GM12878 (cell line): ENCODE data around the gene PRODH. TPM values are rescaled to one million over a fixed set of nuclear protein-coding genes. Genes with fewer than 3 reads are reported as not detected.
"Not testable (repeated sequence)": the region's sequence is repeated elsewhere in the genome, so short reads cannot be mapped to it uniquely, and the experiment has no call there.

Source experiments
- ATAC-seq: fragments of 200-7000 bp; cut with Tn5 transposase; 3 replicates; pipeline ENCODE4 v1.9.1; 2020; ENCODE audit warnings: mild to moderate bottlenecking, moderate library complexity
- BruUV-seq: library from RNA; stranded (reverse); fragments of 400-500 nt; replicated peaks from 2 replicates; lab custom pipeline; 2021; lab: Mats Ljungman, UMichigan
- CTCF ChIA-PET: fragments of 300-600 bp; sonication (Branson Sonifier 250); formaldehyde crosslinking; extraction: SDS; loops from one replicate; lab custom pipeline; 2021; ENCODE audit warnings: inconsistent platforms; lab: Yijun Ruan, JAX
- POLR2A ChIA-PET: fragments of 350-600 bp; formaldehyde crosslinking; extraction: SDS; loops from one replicate; lab custom pipeline; 2021; ENCODE audit warnings: inconsistent platforms; lab: Charles Lee
- RAD21 ChIA-PET: fragments of 300-600 bp; sonication (Branson Sonifier 250); formaldehyde crosslinking; loops from one replicate; lab custom pipeline; 2023; ENCODE audit warnings: antibody characterized with exemption; ENCODE audit not compliant: unreplicated experiment; lab: Charles Lee
- SMC1A ChIA-PET: fragments of 300-600 bp; sonication (Branson Sonifier 250); formaldehyde crosslinking; loops from one replicate; lab custom pipeline; 2023; ENCODE audit not compliant: unreplicated experiment, uncharacterized antibody; lab: Charles Lee
- DNase-seq: peaks from one replicate; pipeline ENCODE4 v3.0.0-alpha.2; 2011; ENCODE audit warnings: low read depth, low spot score
- FAIRE-seq: peaks from 3 replicates; lab custom pipeline; 2011; peaks lifted over from hg19 to GRCh38; lab: Jason Lieb, UNC
- H2AFZ ChIP-seq: 2 replicates; pipeline ENCODE4 v1.6.0; 2011; ENCODE audit warnings: low read depth, low read length, control low read depth; ENCODE audit not compliant: control insufficient read depth
- H3K27ac ChIP-seq: 2 replicates; pipeline ENCODE4 v1.5.1; 2011; ENCODE audit warnings: control low read depth; ENCODE audit not compliant: control insufficient read depth, insufficient read depth
- H3K27me3 ChIP-seq, 2 experiments: replicated peaks in 1 of 2; 2 replicates each; pipeline versions ENCODE4 v1.6.0 to v1.6.1; 2011; ENCODE audit warnings: low read length in 1 of 2; ENCODE audit not compliant: control insufficient read depth in 2 of 2, insufficient read depth in 2 of 2
- H3K36me3 ChIP-seq, 2 experiments: 2 replicates each; pipeline ENCODE4 v1.5.1; 2011; ENCODE audit warnings: low read length in 1 of 2; ENCODE audit not compliant: control insufficient read depth in 2 of 2, insufficient read depth in 2 of 2
- H3K4me1 ChIP-seq: 2 replicates; pipeline ENCODE4 v1.6.1; 2011; ENCODE audit warnings: mild to moderate bottlenecking, low read length, moderate library complexity, mixed read lengths; ENCODE audit not compliant: control insufficient read depth, insufficient read depth
- H3K4me2 ChIP-seq: 2 replicates; pipeline ENCODE4 v1.6.0; 2011; ENCODE audit warnings: control low read depth; ENCODE audit not compliant: control insufficient read depth, insufficient read depth
- H3K4me3 ChIP-seq: fragments of 200-600 bp; sonication (generic); 2 replicates; pipeline ENCODE4 v1.5.1; 2016
- H3K79me2 ChIP-seq: 2 replicates; pipeline ENCODE4 v1.6.0; 2011; ENCODE audit warnings: low read length; ENCODE audit not compliant: control insufficient read depth, insufficient read depth
- H3K9ac ChIP-seq: 2 replicates; pipeline ENCODE4 v1.8.0; 2011; ENCODE audit warnings: low read length, control low read depth, mixed read lengths; ENCODE audit not compliant: control insufficient read depth, insufficient read depth
- H3K9me3 ChIP-seq: replicated peaks from 3 replicates; pipeline ENCODE4 v1.5.1; 2011; ENCODE audit warnings: mild to moderate bottlenecking, low read length; ENCODE audit not compliant: control insufficient read depth, insufficient read depth
- H4K20me1 ChIP-seq: 2 replicates; pipeline ENCODE4 v1.6.0; 2011; ENCODE audit not compliant: control insufficient read depth, insufficient read depth
- WGBS: methylation state at CpG from one replicate; pipeline ENCODE4 v1.1.6; 2016; ENCODE audit warnings: low lambda C conversion rate; ENCODE audit not compliant: insufficient replicate concordance, insufficient coverage; ENCODE audit errors: missing lambda C conversion rate; 5-methylcytosine and 5-hydroxymethylcytosine counted together
- in situ Hi-C: fragments of 300-500 bp; cut with MboI; formaldehyde crosslinking; loops from 9 replicates; pipeline ENCODE4 v1.14.3; 2018; ENCODE audit warnings: mixed read lengths
- intact Hi-C: fragments of 100-400 bp; cut with micrococcal nuclease; formaldehyde crosslinking; loops from one replicate; pipeline ENCODE4 v1.14.2; 2022; ENCODE audit not compliant: unreplicated experiment
- polyA plus RNA-seq, 11 experiments: library from polyadenylated mRNA; depleted of rRNA in 4 of 11; unstranded in 6 of 11; stranded (reverse) in 5 of 11; fragments of >200 nt; fragmentation: Nextera tagmentation in 4 of 11; fragmentation: Illumina TruSeq in 1 of 11; extraction: Ambion mirVana in 4 of 11; extraction: Trizol in 1 of 11; gene quantifications; 1 replicate in 1 of 11; 2 replicates in 10 of 11; pipeline versions ENCODE4 v1.2.1 to v1.2.3, GENCODE V29; 2011 to 2016; ENCODE audit warnings: inconsistent platforms in 2 of 11, missing spikeins in 2 of 11, low read depth in 1 of 11
- total RNA-seq, 4 experiments: library from RNA; depleted of rRNA in 3 of 4; stranded (reverse); fragments of >200 nt in 3 of 4; fragmentation: Illumina TruSeq in 1 of 4; extraction: Trizol in 1 of 4; gene quantifications; 2 replicates each; pipeline versions ENCODE4 v1.2.1 to v1.2.3, GENCODE V29; 2013 to 2021

PRODH gene
- total and polyA plus RNA-seq, 10 of the 15 experiments (the other 5 are each of a cell fraction or from before 2014, with no cell fraction given), result 0.03 to 0.10 (median 0.07) TPM; not detected in 6

DNA sequence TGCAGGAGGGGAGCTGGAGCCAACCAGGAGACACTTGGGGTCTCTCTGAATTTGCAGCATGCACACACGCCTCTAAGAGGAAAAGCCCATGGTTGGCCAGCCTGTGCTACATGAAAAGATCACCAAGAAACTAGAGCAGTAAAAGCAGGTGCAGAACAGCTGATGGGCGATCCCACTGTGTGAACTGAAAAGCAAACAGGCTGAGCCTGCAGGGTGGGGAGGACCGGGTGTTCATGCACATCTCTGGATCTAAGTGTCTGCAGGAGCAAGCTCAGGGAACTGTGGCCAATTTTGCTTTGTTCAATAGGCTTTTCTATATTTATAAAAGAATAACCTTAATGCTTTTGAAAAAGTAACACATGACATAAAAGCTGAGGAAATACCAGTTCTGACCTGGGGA, 18.3 kb downstream of the PRODH start:
- H4K20me1 ChIP-seq, RAD21 ChIA-PET, intact Hi-C loops, SMC1A ChIA-PET, in situ Hi-C loops, BruUV-seq, ATAC-seq, H3K4me2 ChIP-seq, FAIRE-seq, DNase-seq, H3K27ac ChIP-seq, POLR2A ChIA-PET, H3K36me3 ChIP-seq, H3K79me2 ChIP-seq, H2AFZ ChIP-seq, CTCF ChIA-PET, H3K27me3 ChIP-seq, H3K9ac ChIP-seq, H3K4me3 ChIP-seq, H3K9me3 ChIP-seq, H3K4me1 ChIP-seq: not testable (repeated sequence)
- 11% methylated on average over 1 of the region's 3 CpGs for WGBS

DNA sequence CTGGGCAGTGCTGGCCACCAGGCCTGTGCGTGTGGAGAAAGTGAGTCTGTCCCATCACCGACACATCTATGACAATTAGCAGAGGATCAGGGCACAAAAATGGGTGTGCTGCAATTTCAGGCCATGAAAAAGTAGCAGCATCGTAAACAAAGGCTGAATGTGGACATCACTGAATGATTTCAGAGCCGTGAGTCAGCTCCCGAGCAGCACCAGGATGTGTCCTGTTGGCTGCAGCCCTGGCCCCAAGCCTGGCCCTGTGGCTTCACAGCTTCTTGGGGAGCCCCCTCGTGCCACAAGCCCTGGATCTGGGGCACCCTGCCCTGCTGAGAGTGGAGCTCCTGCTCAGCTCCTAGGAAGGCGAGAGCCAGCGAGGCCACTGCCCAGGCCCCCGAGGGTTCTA, 20.5 kb downstream of the PRODH start:
- H3K4me3 ChIP-seq, SMC1A ChIA-PET, FAIRE-seq, H4K20me1 ChIP-seq, POLR2A ChIA-PET, ATAC-seq, BruUV-seq, H3K9me3 ChIP-seq, RAD21 ChIA-PET, in situ Hi-C loops, intact Hi-C loops, CTCF ChIA-PET, H3K4me2 ChIP-seq, H3K27ac ChIP-seq, DNase-seq, H3K36me3 ChIP-seq, H3K27me3 ChIP-seq, H3K79me2 ChIP-seq, H3K9ac ChIP-seq, H2AFZ ChIP-seq, H3K4me1 ChIP-seq: not testable (repeated sequence)
- WGBS, result no CpG with 5 or more reads among the region's 9 CpGs

DNA sequence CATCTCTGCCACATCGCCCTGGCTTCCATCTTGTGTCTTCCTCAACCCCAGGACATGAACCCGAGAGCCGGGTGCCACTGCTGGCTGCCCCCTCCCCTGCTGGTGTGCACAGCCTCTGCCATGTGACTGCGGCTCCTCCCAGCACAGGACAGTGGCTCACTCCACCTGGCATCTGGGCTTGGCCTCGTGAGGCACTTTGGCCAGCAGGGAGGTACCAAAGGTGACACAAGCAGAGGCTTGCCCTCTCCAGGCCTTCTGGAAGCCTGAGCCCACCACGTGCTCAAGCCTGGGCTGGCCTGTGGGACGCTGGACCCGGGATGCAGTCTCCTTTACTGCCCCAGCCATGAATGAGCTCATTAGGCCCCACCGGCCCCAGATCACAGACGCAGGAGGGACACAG, 21.5 kb downstream of the PRODH start:
- H3K4me2 ChIP-seq, RAD21 ChIA-PET: not testable (repeated sequence)

DNA sequence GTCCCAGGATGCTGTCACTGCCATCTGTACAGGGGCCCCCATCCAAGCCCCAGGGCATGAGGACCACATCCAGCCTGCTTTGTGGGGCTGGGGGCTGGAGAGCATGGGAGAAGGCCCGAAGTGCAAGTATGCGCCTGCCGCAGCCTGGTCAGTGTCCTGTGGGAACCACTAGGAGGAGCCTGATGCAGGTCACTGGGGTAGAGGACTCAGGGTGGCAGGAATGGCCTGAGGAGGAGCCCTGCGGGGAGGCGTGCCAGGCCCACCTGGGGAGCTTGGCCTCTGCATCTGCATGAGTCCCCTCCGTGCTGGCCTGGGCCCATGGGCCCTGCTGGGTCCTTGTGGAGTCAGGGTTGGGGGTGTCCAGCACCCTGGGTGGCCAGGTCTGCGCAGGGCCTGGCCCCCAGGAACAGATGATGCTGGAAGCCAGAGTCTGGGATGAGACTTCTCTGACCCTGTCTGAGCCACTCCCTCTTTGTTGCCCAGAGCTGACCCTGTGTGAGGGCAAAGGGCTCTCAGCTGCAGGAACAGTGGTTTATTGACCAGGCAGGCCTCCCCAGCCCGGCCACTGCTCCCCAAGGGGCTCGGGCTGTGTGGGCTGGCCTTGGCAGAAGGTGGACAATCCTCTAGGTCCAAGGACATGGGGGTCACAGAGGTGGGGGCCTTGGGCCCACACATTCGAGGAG, 23.7 kb downstream of the PRODH start:
- H3K4me1 ChIP-seq, H3K27ac ChIP-seq, POLR2A ChIA-PET, H3K9ac ChIP-seq, RAD21 ChIA-PET, CTCF ChIA-PET, intact Hi-C loops, H3K36me3 ChIP-seq, SMC1A ChIA-PET, in situ Hi-C loops, DNase-seq, H3K4me3 ChIP-seq, H2AFZ ChIP-seq, FAIRE-seq, H3K27me3 ChIP-seq, H4K20me1 ChIP-seq, H3K9me3 ChIP-seq, H3K4me2 ChIP-seq, H3K79me2 ChIP-seq, BruUV-seq, ATAC-seq: not testable (repeated sequence)
- no CpG with 5 or more reads among the region's 10 CpGs for WGBS

More for the DNA sequence above, 21.5 kb downstream of the PRODH start:
- H3K9ac ChIP-seq, intact Hi-C loops, POLR2A ChIA-PET, H3K9me3 ChIP-seq, FAIRE-seq, BruUV-seq, SMC1A ChIA-PET, H4K20me1 ChIP-seq, CTCF ChIA-PET, H2AFZ ChIP-seq, H3K27ac ChIP-seq, H3K4me3 ChIP-seq, H3K79me2 ChIP-seq, H3K27me3 ChIP-seq, H3K36me3 ChIP-seq, DNase-seq, H3K4me1 ChIP-seq, in situ Hi-C loops, ATAC-seq: not testable (repeated sequence)
- no CpG with 5 or more reads among the region's 10 CpGs for WGBS
